Testis (tissue), 2 donors: Measurements from ENCODE around the gene OCA2.

Experiments
- POLR2A ChIP-seq: fragments of 450-650 bp; IDR thresholded peaks from one replicate; pipeline ENCODE4 v1.6.1; 2017; ENCODE audit warnings: antibody characterized with exemption, mild to moderate bottlenecking, moderate library complexity
- TF ChIP-seq, protein P1 (sequence below), 3 experiments: fragments of 450-650 bp in 2 of 3; fragments of 200-600 bp in 1 of 3; sonication (generic) in 1 of 3; IDR thresholded peaks; one replicate each; pipeline ENCODE4 v1.5.1; 2016 to 2019; ENCODE audit warnings: antibody characterized with exemption in 3 of 3, mild to moderate bottlenecking in 2 of 3, moderate library complexity in 1 of 3

GRCh38 chr15:27899583-27900285 is 199.4 kb downstream of the OCA2 start:
- TF ChIP-seq, protein P1, sequence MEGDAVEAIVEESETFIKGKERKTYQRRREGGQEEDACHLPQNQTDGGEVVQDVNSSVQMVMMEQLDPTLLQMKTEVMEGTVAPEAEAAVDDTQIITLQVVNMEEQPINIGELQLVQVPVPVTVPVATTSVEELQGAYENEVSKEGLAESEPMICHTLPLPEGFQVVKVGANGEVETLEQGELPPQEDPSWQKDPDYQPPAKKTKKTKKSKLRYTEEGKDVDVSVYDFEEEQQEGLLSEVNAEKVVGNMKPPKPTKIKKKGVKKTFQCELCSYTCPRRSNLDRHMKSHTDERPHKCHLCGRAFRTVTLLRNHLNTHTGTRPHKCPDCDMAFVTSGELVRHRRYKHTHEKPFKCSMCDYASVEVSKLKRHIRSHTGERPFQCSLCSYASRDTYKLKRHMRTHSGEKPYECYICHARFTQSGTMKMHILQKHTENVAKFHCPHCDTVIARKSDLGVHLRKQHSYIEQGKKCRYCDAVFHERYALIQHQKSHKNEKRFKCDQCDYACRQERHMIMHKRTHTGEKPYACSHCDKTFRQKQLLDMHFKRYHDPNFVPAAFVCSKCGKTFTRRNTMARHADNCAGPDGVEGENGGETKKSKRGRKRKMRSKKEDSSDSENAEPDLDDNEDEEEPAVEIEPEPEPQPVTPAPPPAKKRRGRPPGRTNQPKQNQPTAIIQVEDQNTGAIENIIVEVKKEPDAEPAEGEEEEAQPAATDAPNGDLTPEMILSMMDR (IDR thresholded peaks at IDR 0.05) = no peak
- TF ChIP-seq POLR2A = no peak
